IMR-90 (cell line): Measurements from ENCODE around the gene ZSCAN18. TPM values are rescaled to one million over a fixed set of nuclear protein-coding genes. Genes with fewer than 3 reads are reported as not detected.

Experiments
- ATAC-seq: fragments of 200-7000 bp; cut with Tn5 transposase; 2 replicates; pipeline ENCODE4 v1.9.1; 2020; ENCODE audit warnings: low read depth, mild to moderate bottlenecking, moderate library complexity
- BruUV-seq: library from RNA; stranded (reverse); fragments of 400-500 nt; replicated peaks from 2 replicates; lab custom pipeline; 2021; lab: Mats Ljungman, UMichigan
- CTCF ChIA-PET: fragments of 300-600 bp; formaldehyde crosslinking; extraction: SDS; loops from one replicate; lab custom pipeline; 2021; ENCODE audit warnings: antibody characterized with exemption; lab: Yijun Ruan, JAX
- POLR2A ChIA-PET: fragments of 300-600 bp; sonication (Branson Sonifier 250); formaldehyde crosslinking; loops from one replicate; lab custom pipeline; 2022; ENCODE audit warnings: antibody characterized with exemption; ENCODE audit not compliant: unreplicated experiment; lab: Charles Lee
- DNase-seq: peaks from one replicate; pipeline ENCODE4 v3.0.0; 2013
- H2AFZ ChIP-seq: replicated peaks from 2 replicates; pipeline ENCODE3; 2013; ENCODE audit warnings: low read length, mild to moderate bottlenecking; ENCODE audit not compliant: poor library complexity
- H2AK5ac ChIP-seq: 2 replicates; pipeline ENCODE4 v1.6.1; 2013; ENCODE audit warnings: low read depth, low read length, inconsistent platforms
- H2AK9ac ChIP-seq: replicated peaks from 2 replicates; pipeline ENCODE3; 2013; ENCODE audit warnings: mild to moderate bottlenecking, low read depth, low read length, moderate library complexity; ENCODE audit not compliant: poor library complexity
- H2BK120ac ChIP-seq: 2 replicates; pipeline ENCODE4 v1.6.1; 2013; ENCODE audit warnings: low read depth, low read length, inconsistent platforms
- H2BK15ac ChIP-seq: 3 replicates; pipeline ENCODE4 v1.6.1; 2013; ENCODE audit warnings: low read depth, low read length, inconsistent platforms
- H2BK20ac ChIP-seq: 2 replicates; pipeline ENCODE4 v1.6.1; 2013; ENCODE audit warnings: low read depth, mild to moderate bottlenecking, inconsistent platforms, low read length, moderate library complexity
- H2BK5ac ChIP-seq: 2 replicates; pipeline ENCODE4 v1.6.1; 2013; ENCODE audit warnings: mild to moderate bottlenecking, low read depth, low read length, inconsistent platforms; ENCODE audit not compliant: poor library complexity, severe bottlenecking
- H3K14ac ChIP-seq: replicated peaks from 2 replicates; pipeline ENCODE4 v1.6.1; 2013; ENCODE audit warnings: low read depth, low read length, inconsistent platforms
- H3K18ac ChIP-seq: 2 replicates; pipeline ENCODE4 v1.6.1; 2013; ENCODE audit warnings: low read depth, low read length, control low read depth
- H3K23ac ChIP-seq: 2 replicates; pipeline ENCODE4 v1.6.1; 2013; ENCODE audit warnings: low read depth, low read length, inconsistent platforms
- H3K27ac ChIP-seq: 2 replicates; pipeline ENCODE4 v1.5.1; 2013; ENCODE audit warnings: mild to moderate bottlenecking, control low read depth, low read length; ENCODE audit not compliant: insufficient read depth
- H3K27me3 ChIP-seq: 2 replicates; pipeline ENCODE4 v1.6.1; 2013; ENCODE audit warnings: low read length; ENCODE audit not compliant: control insufficient read depth, insufficient read depth
- H3K36me3 ChIP-seq: 2 replicates; pipeline ENCODE4 v1.6.1; 2013; ENCODE audit warnings: low read length, mixed read lengths; ENCODE audit not compliant: control insufficient read depth, insufficient read depth
- H3K4ac ChIP-seq: 2 replicates; pipeline ENCODE4 v1.6.1; 2013; ENCODE audit warnings: low read depth, low read length, inconsistent platforms
- H3K4me1 ChIP-seq: 2 replicates; pipeline ENCODE4 v1.6.1; 2013; ENCODE audit warnings: low read length, mixed read lengths; ENCODE audit not compliant: control insufficient read depth, insufficient read depth
- H3K4me2 ChIP-seq: 2 replicates; pipeline ENCODE4 v1.6.1; 2013; ENCODE audit warnings: low read depth, mild to moderate bottlenecking, control low read depth, low read length, moderate library complexity
- H3K4me3 ChIP-seq: 2 replicates; pipeline ENCODE4 v1.5.1; 2013; ENCODE audit warnings: low read depth, mild to moderate bottlenecking, control low read depth, low read length, moderate library complexity; ENCODE audit not compliant: insufficient read depth
- H3K56ac ChIP-seq: 2 replicates; pipeline ENCODE4 v1.6.1; 2013; ENCODE audit warnings: low read length, inconsistent platforms; ENCODE audit not compliant: insufficient read depth; ENCODE audit errors: extremely low read depth
- H3K79me1 ChIP-seq, 2 experiments: 2 replicates each; pipeline ENCODE4 v1.6.1; 2013; ENCODE audit warnings: low read length in 2 of 2, inconsistent platforms in 1 of 2, low read depth in 1 of 2
- H3K9ac ChIP-seq: 2 replicates; pipeline ENCODE4 v1.6.1; 2013; ENCODE audit warnings: low read depth, low read length, control low read depth
- H3K9me1 ChIP-seq: 2 replicates; pipeline ENCODE4 v1.6.1; 2013; ENCODE audit warnings: low read length, inconsistent platforms; ENCODE audit not compliant: insufficient read depth
- H3K9me3 ChIP-seq: 2 replicates; pipeline ENCODE4 v1.6.1; 2013; ENCODE audit warnings: low read length; ENCODE audit not compliant: control insufficient read depth, insufficient read depth
- H4K20me1 ChIP-seq: 2 replicates; pipeline ENCODE4 v1.6.1; 2013; ENCODE audit warnings: low read length, inconsistent platforms; ENCODE audit not compliant: insufficient read depth
- H4K5ac ChIP-seq: 2 replicates; pipeline ENCODE4 v1.6.1; 2013; ENCODE audit warnings: mild to moderate bottlenecking, low read depth, low read length, control low read depth
- H4K8ac ChIP-seq, 2 experiments: 2 replicates each; pipeline ENCODE4 v1.6.1; 2013; ENCODE audit warnings: low read depth in 2 of 2, low read length in 2 of 2, control low read depth in 1 of 2, inconsistent platforms in 1 of 2
- H4K91ac ChIP-seq: 2 replicates; pipeline ENCODE4 v1.6.1; 2013; ENCODE audit warnings: low read depth, low read length, inconsistent platforms; ENCODE audit not compliant: insufficient read depth
- BHLHE40 ChIP-seq: fragments of 150-350 bp; IDR thresholded peaks from 2 replicates; pipeline ENCODE4 v1.6.1; 2016; ENCODE audit warnings: mild to moderate bottlenecking, low read depth, low read length
- CEBPB ChIP-seq: IDR thresholded peaks from 2 replicates; pipeline ENCODE4 v1.6.1; 2012; ENCODE audit warnings: low read depth, low read length, improper control_type of control experiment
- CHD1 ChIP-seq: IDR thresholded peaks from 2 replicates; pipeline ENCODE4 v1.6.1; 2012; ENCODE audit warnings: low read depth, low read length, improper control_type of control experiment
- CTCF ChIP-seq: conservative IDR thresholded peaks from 2 replicates; pipeline ENCODE4 v1.5.1; 2012; ENCODE audit warnings: mild to moderate bottlenecking, low read depth, low read length, improper control_type of control experiment
- FOS ChIP-seq: fragments of 150-350 bp; IDR thresholded peaks from 2 replicates; pipeline ENCODE4 v1.6.1; 2016; ENCODE audit warnings: low read depth, low read length
- MAZ ChIP-seq: IDR thresholded peaks from 2 replicates; pipeline ENCODE4 v1.6.1; 2012; ENCODE audit warnings: low read depth, mild to moderate bottlenecking, low read length, improper control_type of control experiment, moderate library complexity, borderline replicate concordance
- POLR2A ChIP-seq: IDR thresholded peaks from 2 replicates; pipeline ENCODE4 v1.6.1; 2012; ENCODE audit warnings: mild to moderate bottlenecking, low read depth, low read length
- RFX5 ChIP-seq: IDR thresholded peaks from 2 replicates; pipeline ENCODE4 v1.8.0; 2012; ENCODE audit warnings: low read depth, mild to moderate bottlenecking, low read length, moderate library complexity
- WGBS, 2 experiments: methylation state at CpG; one replicate each; pipeline versions ENCODE4 v1.1.5 to v1.1.7; 2013; ENCODE audit warnings: missing lambda C conversion rate in 2 of 2; ENCODE audit not compliant: insufficient read length in 1 of 2; ENCODE audit errors: extremely low coverage in 2 of 2; 5-methylcytosine and 5-hydroxymethylcytosine counted together
- dilution Hi-C: fragments of 300-500 bp; cut with HindIII; formaldehyde crosslinking; loops from one replicate; pipeline ENCODE4 v1.14.3; 2018; ENCODE audit warnings: low sequenced_read_pairs; ENCODE audit not compliant: unreplicated experiment
- in situ Hi-C: fragments of 300-500 bp; cut with MboI; formaldehyde crosslinking; loops from 3 replicates; pipeline ENCODE4 v1.14.3; 2019; ENCODE audit warnings: low sequenced_read_pairs, inconsistent platforms, mixed read lengths
- intact Hi-C: fragments of 100-400 bp; cut with micrococcal nuclease; formaldehyde crosslinking; loops from 2 replicates; pipeline ENCODE4 v1.10.0; 2022
- polyA plus RNA-seq, 3 experiments: library from polyadenylated mRNA; depleted of rRNA; stranded (reverse); fragments of >200 nt; gene quantifications; 2 replicates each; pipeline ENCODE4 v1.2.3, GENCODE V29; 2012; ENCODE audit warnings: low replicate concordance in 1 of 3
- total RNA-seq: library from RNA; depleted of rRNA; stranded (reverse); fragments of >200 nt; gene quantifications from 2 replicates; pipeline ENCODE4 v1.2.3, GENCODE V29; 2012
- TF ChIP-seq, protein P1 (sequence below): fragments of 150-350 bp; IDR thresholded peaks from 2 replicates; pipeline ENCODE4 v1.6.1; 2017; ENCODE audit warnings: mild to moderate bottlenecking, antibody characterized with exemption, low read length, low read depth

Gene ZSCAN18
- total and polyA plus RNA-seq, 2 of the 4 experiments (the other 2 are of a cell fraction) = 3.0 to 8.2 TPM

GRCh38 chr19:58047672-58048071 is 50.4 kb downstream of the ZSCAN18 start (continued):
- TF ChIP-seq POLR2A (no peak), CTCF (no peak), BHLHE40 (no peak)

DNA sequence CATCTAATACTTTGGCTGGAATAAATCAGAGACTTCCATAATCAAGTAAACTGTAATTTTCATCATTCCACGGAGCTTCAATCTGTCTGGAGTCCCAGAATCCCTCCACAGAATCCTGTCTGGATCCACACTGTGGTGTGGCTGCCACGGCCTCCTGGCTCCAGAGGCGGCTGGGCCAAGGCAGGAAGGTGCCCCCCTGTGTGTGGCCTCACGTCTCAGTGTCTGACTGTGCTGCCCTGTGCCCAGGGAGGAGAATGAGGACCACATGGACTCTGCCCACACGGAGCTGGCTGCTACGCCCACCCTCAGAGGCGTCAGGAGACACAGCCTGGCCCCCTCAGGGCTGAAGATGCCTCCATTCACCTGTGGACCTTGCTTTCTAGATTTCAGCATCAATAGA is 51.2 kb downstream of the ZSCAN18 start:
- Histone ChIP-seq H3K9ac (no peak overlapping the region), H4K8ac (no peak overlapping the region), H3K27ac (no peak overlapping the region), H2BK15ac (no peak overlapping the region), H2BK20ac (no peak overlapping the region), H3K23ac (no peak overlapping the region), H3K4me3 (no peak overlapping the region), H3K79me1 (no peaks in the 10 kb centered on the region), H3K4me2 (no peak overlapping the region), H3K4me1 (no peaks in the 10 kb centered on the region), H4K20me1 (no peaks in the 10 kb centered on the region), H3K14ac (no peak overlapping the region), H3K9me1 (no peaks in the 10 kb centered on the region), H2BK5ac (no peak overlapping the region), H2AK9ac (no peak overlapping the region), H3K27me3 (no peaks in the 10 kb centered on the region), H3K56ac (no peak overlapping the region), H3K36me3 (no peaks in the 10 kb centered on the region), H2BK120ac (no peak overlapping the region), H2AFZ (no peak overlapping the region), H3K9me3 (peaks cover 73% of the 10 kb centered on the region), H4K5ac (no peak overlapping the region), H4K91ac (no peak overlapping the region), H2AK5ac (no peak overlapping the region), H3K18ac (no peak overlapping the region), H3K4ac (no peak overlapping the region)
- TF ChIP-seq, protein P1, sequence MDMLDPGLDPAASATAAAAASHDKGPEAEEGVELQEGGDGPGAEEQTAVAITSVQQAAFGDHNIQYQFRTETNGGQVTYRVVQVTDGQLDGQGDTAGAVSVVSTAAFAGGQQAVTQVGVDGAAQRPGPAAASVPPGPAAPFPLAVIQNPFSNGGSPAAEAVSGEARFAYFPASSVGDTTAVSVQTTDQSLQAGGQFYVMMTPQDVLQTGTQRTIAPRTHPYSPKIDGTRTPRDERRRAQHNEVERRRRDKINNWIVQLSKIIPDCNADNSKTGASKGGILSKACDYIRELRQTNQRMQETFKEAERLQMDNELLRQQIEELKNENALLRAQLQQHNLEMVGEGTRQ = no peak
- TF ChIP-seq RFX5 (no peak), MAZ (no peak), POLR2A (no peak), CHD1 (no peak), FOS (no peak), CEBPB (no peak), CTCF (no peak)
- DNase-seq = no peak
- BruUV-seq = no TSS peak
- intact Hi-C loops = no loop called here
- WGBS, 2 experiments = no CpG with 5 or more reads among the region's 7 CpGs
- CTCF ChIA-PET = no interaction called here
- ATAC-seq = no peak
- in situ Hi-C loops = no loop called here
- dilution Hi-C loops = no loop called here
- POLR2A ChIA-PET = no interaction called here
